H4 (cell line): ENCODE measurements around the gene PLK5. TPM values are rescaled to one million over a fixed set of nuclear protein-coding genes. Genes with fewer than 3 reads are reported as not detected.
A peak's percentile ranks its signal among the peaks of the same experiment; 100 is the strongest.
"Not testable (repeated sequence)": the region's sequence is repeated elsewhere in the genome, so short reads cannot be mapped to it uniquely, and the experiment has no call there.

Source experiments
- DNase-seq: peaks from one replicate; pipeline ENCODE4 v3.0.0-alpha.2; 2015; ENCODE audit warnings: low spot score
- total RNA-seq: library from RNA; depleted of rRNA; stranded (reverse); fragments of >200 nt; shearing (Covaris generic); gene quantifications from 2 replicates; pipeline ENCODE4 v1.2.3, GENCODE V29; 2014; rRNA removed

PLK5 gene
- not detected in 2 replicates for total RNA-seq

- no peak for DNase-seq
These were observed at the start of gene PLK5 for GRCh38 chr19:1523412-1524286. Gene PLK5 (plus strand): TSS chr19:1524077. CDS start chr19:1526997, 2,920 bp downstream.

- DNase-seq, result no peak
These were observed 49.0 kb upstream of the PLK5 start for GRCh38 chr19:1474765-1475351.

- no peak for DNase-seq
These were observed 48.0 kb upstream of the PLK5 start for GRCh38 chr19:1475751-1476437.

GRCh38 chr19:1477056-1477455 is 46.8 kb upstream of the PLK5 start:
- not testable (repeated sequence) for DNase-seq

GRCh38 chr19:1478934-1479707 is 44.8 kb upstream of the PLK5 start, which contains the start of gene C19orf25:
Gene C19orf25 (minus strand): TSS chr19:1479215. CDS start chr19:1478903, 312 bp downstream.
- peak; percentile 80 for DNase-seq

GRCh38 chr19:1481224-1481892 is 42.5 kb upstream of the PLK5 start:
- no peak for DNase-seq

GRCh38 chr19:1481893-1482360 is 42.0 kb upstream of the PLK5 start:
- DNase-seq, result no peak

- no peak for DNase-seq
These were observed 41.3 kb upstream of the PLK5 start for GRCh38 chr19:1482361-1483130.

- no peak for DNase-seq
These were observed 40.5 kb upstream of the PLK5 start for GRCh38 chr19:1483131-1483978.

GRCh38 chr19:1483979-1484428 is 39.9 kb upstream of the PLK5 start:
- DNase-seq, result no peak

- no peak for DNase-seq
These were observed 36.9 kb upstream of the PLK5 start for GRCh38 chr19:1486720-1487575.

GRCh38 chr19:1487576-1488281 is 36.1 kb upstream of the PLK5 start:
- no peak for DNase-seq

GRCh38 chr19:1488282-1488601 is 35.6 kb upstream of the PLK5 start:
- no peak for DNase-seq

GRCh38 chr19:1489463-1490310 is 34.2 kb upstream of the PLK5 start:
- no peak for DNase-seq

GRCh38 chr19:1490311-1491113 is 33.4 kb upstream of the PLK5 start, which contains the start of gene PCSK4:
Gene PCSK4 (minus strand): TSS chr19:1490350. CDS start chr19:1490346, 4 bp downstream.
- DNase-seq, result peak; percentile 88
